ENCODE measurements around the gene ZNF85.
"Not testable (repeated sequence)": the region's sequence is repeated elsewhere in the genome, so short reads cannot be mapped to it uniquely, and the experiment has no call there.

Gene ZNF85

GRCh38 chr19:20923077-20923871, at the start of gene ZNF85:
Gene ZNF85, plus strand, starts transcription at chr19:20923251. Its CDS starts 150 bp downstream, at chr19:20923401.
- peak within 1 kb of the TSS; percentile 89 for H3K4me3 ChIP-seq (ENCODE audit: low read length)
- TF ChIP-seq CTCF (conservative IDR thresholded peaks at IDR 0.05; ENCODE audit: low read depth, low read length), result no peak
- DNase-seq (ENCODE audit: low read depth), result peak; percentile 76

GRCh38 chr19:20879501-20879900, 43.5 kb upstream of the ZNF85 start:
- no peak for TF ChIP-seq CTCF (conservative IDR thresholded peaks at IDR 0.05; ENCODE audit: low read depth, low read length)
- no peak overlapping the region for H3K4me3 ChIP-seq (ENCODE audit: low read length)
- no peak for DNase-seq (ENCODE audit: low read depth)

DNA sequence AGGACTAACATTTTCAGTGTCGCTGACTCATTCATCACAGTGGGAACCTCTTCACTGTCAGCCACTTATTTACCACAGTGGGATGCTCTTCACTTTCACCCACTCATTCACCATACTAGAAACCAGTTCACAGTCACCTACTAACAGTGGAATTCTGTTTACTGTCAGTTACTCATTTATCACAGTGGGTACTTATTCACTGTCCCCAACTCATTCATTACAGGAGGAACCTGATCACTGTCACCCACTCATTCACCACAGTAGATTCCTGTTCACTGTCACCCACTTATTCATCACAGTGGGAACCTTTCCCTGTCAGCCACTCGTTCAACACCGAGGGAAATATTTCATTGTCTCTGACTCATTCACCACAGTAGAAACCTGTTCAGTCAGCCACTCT, 10.1 kb upstream of the ZNF85 start:
- H3K4me3 ChIP-seq (ENCODE audit: low read length), result no peak overlapping the region
- DNase-seq (ENCODE audit: low read depth), result no peak
- TF ChIP-seq CTCF (conservative IDR thresholded peaks at IDR 0.05; ENCODE audit: low read depth, low read length), result no peak

GRCh38 chr19:20925481-20925880, 2.4 kb downstream of the ZNF85 start:
- no peak overlapping the region for H3K4me3 ChIP-seq (ENCODE audit: low read length)
- no peak for DNase-seq (ENCODE audit: low read depth)
- TF ChIP-seq CTCF (conservative IDR thresholded peaks at IDR 0.05; ENCODE audit: low read depth, low read length), result no peak

DNA sequence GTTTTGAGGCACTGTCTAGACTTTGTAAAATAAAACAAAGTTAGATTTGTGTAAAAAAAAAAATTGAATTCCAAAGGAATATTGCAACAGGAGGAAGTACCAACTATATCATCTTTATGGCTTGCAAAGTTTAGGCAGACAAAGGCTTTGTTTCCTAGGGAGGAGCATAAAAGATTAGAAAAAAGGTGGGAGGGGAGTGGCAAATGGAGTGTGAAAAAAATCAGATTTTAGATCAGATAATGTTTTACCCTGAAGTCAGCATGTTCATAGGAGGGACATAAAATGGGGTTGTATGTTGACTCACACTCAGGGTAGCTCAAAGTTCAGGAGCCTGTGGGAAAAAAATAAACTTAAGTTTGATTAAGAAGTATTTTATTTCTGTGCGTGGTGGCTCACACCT, 3.7 kb downstream of the ZNF85 start:
- no peak for TF ChIP-seq CTCF (conservative IDR thresholded peaks at IDR 0.05; ENCODE audit: low read depth, low read length)
- H3K4me3 ChIP-seq (ENCODE audit: low read length), result no peak overlapping the region
- no peak for DNase-seq (ENCODE audit: low read depth)

DNA sequence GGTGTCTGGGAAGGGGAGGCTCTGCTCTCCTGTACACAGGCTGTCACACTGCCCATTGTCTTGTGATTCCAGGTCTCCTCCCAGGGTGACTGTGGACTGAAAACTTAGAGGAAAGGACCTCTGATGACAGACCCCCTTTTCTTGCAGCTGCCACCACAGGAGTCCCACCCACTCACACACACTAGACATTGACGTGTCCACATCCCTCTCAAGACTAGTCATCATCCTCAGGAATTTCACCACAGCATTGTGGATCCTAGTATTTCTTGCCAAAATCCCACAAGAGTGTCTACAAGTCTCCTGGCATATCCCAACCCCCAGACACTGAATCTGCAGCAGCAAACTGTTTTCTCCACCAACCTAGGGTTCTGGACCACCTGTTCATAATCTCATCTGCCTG, 5.3 kb downstream of the ZNF85 start:
- TF ChIP-seq CTCF (conservative IDR thresholded peaks at IDR 0.05; ENCODE audit: low read depth, low read length), result no peak
- no peak for DNase-seq (ENCODE audit: low read depth)
- H3K4me3 ChIP-seq (ENCODE audit: low read length), result no peak overlapping the region

DNA sequence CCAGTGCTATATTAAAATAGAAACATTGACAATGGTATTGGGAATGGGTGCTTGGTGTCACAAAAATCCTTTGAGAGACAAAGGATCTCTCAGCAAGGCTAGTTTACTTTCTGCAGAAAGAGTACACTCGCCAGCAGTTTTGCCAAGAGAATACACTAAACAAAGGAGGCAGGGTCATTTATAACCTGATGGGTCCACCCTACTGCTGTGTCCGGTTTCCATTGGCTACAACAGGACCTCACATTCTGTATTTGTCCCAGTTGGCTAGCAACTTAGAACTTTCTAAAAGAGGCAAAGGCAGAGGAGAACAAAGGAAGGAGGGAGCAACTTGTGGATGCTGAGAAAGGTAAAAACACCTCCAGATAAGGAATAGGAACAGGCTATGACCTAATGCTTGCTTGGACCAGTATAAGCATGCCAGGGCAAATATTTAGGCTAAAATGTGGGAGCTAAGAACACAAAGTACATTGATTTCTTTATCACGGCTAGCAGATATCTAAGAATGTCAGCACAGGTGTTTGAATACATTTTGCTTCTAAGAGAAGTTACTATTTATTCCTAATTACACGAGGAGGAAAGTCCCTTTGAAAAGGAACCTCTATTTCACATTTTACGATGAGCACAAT, 13.4 kb downstream of the ZNF85 start:
- not testable (repeated sequence) for H3K4me3 ChIP-seq (ENCODE audit: low read length); DNase-seq (ENCODE audit: low read depth)

DNA sequence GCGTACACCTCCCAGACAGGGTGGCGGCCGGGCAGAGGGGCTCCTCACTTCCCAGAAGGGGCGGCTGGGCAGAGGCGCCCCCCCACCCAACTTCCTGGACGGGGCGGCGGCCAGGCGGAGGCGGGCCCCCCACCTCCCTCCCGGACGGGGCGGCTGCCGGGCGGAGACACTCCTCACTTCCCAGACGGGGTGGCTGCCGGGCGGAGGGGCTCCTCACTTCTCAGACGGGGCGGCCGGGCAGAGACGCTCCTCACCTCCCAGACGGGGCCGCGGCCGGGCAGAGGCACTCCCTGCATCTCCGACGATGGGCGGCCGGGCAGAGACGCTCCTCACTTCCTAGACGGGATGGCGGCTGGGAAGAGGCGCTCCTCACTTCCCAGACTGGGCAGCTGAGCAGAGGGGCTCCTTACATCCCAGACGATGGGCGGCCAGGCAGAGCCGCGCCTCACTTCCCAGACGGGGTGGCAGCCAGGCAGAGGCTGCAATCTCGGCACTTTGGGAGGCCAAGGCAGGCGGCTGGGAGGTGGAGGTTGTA, 29.6 kb downstream of the ZNF85 start:
- H3K4me3 ChIP-seq (ENCODE audit: low read length); DNase-seq (ENCODE audit: low read depth): not testable (repeated sequence)
